GM19238 (cell line): ENCODE measurements around the gene LOXL3.
"Not testable (repeated sequence)": the region's sequence is repeated elsewhere in the genome, so short reads cannot be mapped to it uniquely, and the experiment has no call there.

Experiments used
- DNase-seq: peaks from one replicate; pipeline ENCODE4 v3.0.0; 2011; ENCODE audit warnings: low spot score; ENCODE audit not compliant: insufficient read length

The LOXL3 gene

GRCh38 chr2:74573747-74574562, 20.2 kb upstream of the LOXL3 start:
- no peak for DNase-seq

DNA sequence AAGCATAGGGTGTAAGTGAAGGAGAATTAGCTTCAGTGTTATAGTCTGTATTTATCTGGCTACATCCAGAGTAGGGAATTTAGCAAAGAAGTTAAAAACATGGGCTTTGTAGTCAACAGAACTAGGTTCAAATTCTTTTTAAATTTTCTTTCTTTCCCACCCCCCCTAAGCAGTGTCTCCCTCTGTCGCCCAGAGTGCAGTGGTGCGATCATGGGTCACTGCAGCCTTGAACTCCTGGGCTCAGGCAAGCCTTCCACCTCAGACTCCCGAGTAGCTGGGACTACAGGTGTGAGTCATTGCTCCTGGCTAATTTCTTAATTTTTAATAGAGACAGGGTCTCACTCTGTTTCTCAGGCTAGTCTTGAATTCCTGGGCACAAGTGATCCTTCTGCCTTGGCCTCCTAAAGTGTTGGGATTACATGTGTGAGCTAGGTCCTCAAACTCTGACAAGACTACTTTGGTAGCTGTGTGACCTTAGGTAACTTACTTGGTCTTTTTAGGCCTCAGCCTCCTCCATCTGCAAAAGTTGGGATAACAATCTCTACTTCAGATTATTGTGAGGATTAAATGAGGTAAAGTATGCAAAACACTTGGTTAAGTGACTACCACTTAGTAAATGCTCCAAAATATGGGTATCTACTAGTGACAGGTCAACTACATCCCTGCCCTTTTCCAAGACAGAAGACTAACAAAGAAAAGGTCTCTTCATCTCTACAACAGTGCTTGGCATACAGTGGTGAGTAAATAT, 18.6 kb upstream of the LOXL3 start:
- no peak for DNase-seq

- DNase-seq, result no peak
These were observed 17.3 kb upstream of the LOXL3 start for GRCh38 chr2:74571058-74571457.

DNA sequence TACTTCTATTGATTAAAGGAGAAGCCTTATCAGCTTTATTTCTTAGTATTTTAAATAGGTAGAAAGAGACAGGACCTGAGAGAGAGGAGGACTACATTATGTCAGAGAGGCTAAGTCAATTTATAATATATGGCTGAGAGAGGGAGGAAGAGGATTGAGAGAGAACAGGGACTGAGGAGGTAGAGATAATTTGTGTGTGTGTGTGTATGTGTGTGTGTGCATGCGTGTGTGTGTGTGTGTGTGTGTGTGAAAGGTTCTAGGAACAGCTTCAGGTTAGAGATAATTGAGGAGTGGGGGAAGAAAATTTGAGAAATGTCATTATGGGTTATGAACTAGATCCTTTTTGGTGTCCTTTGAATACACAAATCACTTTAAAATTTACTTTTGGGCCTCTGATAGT, 15.9 kb upstream of the LOXL3 start:
- DNase-seq, result no peak

DNA sequence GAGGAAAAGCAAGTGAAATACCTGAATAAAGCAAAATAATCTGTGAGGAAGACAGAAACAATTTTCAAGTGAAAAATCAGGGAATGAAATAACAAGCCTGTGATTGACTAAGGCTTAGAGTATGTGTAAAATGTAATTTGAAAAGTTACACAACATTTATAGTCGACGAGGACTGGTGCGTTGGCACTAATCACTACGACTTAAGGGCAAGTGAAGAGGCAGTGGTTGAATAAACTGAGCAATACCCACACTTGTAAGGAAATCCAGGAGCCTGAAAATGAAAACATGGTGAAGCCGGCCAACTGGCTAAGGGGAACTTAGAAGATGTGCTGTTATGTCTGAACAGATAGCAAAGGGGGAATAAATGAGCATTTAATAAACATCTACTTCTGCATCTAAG, 14.1 kb upstream of the LOXL3 start:
- no peak for DNase-seq

DNA sequence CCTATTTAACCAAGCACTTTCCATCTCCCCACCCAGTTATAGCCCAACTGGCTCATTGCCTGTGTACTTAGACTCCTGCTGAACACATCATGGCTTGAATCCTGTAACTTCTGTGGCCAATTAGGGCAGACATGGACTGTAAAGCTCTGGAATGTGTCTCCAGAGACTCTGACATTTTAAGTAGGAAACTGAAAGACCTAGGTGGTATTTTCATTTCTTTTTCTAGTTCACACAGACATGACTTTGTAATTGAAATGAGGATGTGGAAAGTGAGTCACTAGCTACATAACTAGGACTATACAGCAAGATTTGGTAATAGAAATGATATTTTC, 13.0 kb upstream of the LOXL3 start:
- DNase-seq, result no peak

GRCh38 chr2:74566076-74566753, 12.5 kb upstream of the LOXL3 start:
- DNase-seq, result no peak

DNA sequence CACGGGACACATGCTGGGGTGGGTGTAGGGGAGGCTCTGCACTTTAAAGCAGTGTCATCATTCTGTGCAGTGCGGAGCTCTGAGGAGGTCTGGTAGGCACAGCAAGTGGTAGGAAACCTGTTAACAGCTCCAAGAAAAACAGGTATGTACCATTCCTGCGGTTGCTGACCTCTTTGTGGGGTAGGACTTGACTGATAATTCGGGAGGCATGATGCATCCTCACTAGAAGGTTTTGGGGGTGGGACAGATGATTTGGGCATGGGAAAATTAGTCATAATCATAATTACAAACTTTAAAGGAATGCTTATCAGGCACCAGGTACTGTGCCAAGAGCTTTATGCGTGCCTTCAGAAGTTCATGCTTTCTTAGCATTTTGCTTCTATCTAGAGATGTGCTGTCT, 10.5 kb upstream of the LOXL3 start:
- no peak for DNase-seq

GRCh38 chr2:74562126-74562775, 8.5 kb upstream of the LOXL3 start:
- DNase-seq, result no peak

GRCh38 chr2:74561022-74561421, 7.3 kb upstream of the LOXL3 start:
- not testable (repeated sequence) for DNase-seq

- DNase-seq, result no peak
These were observed 6.8 kb upstream of the LOXL3 start for GRCh38 chr2:74560591-74560990.

GRCh38 chr2:74559912-74560311, 6.2 kb upstream of the LOXL3 start:
- DNase-seq, result no peak

DNA sequence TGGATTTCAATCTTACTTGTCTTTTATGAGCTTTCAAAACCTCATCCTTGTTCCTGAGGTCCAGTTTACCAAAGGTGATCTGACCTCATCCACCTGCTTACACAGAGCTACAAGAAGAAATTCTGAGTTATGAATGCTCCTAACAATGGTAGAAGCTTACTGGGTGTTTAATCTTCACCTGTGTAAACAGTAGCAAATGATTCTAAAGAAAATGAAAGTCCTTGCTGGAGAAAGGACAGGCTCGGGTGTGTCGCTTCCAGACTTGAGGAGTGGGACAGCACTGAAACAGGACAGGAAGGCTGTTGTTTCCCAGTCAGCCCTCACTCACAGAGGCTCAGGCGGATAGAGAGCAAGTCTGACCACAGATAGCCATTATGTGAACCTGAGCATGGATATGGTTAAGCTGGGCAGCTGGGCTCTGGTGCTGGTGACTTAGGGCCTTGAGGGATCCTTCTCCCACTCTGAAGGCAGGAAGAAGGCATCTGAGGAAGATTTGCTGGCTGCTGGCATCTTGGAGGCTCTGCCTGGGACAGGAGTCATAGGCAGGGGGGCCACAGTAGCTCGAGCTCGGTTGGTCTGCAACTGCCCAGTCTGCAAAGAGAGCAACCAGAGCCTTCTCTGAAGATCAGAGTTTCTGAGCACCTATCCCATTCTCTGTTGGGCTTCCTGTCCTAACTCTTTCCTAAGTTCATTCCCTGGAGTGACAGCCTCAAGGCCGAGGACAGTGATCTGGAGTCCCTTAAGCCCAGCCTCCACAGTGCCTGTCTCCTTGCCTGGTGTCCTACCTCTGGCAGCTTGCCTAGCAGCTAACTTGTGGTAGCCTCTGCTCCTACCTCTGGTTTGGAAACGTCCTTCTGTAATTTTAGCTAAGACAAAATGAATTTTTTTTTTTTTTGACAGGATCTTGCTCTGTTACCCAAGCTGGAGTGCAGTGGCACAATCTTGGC, 4.8 kb upstream of the LOXL3 start:
- no peak for DNase-seq

DNA sequence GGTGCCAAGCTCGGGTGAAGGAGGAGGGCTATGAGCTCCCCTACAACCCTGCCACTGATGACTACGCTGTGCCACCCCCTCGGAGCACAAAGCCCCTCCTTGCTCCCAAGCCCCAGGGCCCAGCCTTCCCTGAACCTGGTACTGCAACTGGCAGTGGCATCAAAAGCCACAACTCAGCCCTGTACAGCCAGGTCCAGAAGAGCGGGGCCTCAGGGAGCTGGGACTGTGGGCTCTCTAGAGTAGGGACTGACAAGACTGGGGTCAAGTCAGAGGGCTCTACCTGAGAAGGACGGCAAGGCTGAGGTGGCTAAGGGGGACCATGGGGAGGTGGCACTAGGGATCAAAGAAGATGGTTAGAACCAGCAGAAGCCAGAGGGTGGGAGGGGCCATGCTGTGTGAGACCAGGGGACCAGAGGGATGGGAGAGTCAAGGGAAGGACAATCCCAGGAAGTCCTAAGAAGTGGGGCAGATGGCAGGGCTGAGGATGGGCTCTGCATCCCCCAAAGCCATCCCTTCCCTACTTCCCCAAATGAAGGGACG, 3.2 kb upstream of the LOXL3 start:
- no peak for DNase-seq

- no peak for DNase-seq
These were observed 2.4 kb upstream of the LOXL3 start for GRCh38 chr2:74556159-74556558.

DNA sequence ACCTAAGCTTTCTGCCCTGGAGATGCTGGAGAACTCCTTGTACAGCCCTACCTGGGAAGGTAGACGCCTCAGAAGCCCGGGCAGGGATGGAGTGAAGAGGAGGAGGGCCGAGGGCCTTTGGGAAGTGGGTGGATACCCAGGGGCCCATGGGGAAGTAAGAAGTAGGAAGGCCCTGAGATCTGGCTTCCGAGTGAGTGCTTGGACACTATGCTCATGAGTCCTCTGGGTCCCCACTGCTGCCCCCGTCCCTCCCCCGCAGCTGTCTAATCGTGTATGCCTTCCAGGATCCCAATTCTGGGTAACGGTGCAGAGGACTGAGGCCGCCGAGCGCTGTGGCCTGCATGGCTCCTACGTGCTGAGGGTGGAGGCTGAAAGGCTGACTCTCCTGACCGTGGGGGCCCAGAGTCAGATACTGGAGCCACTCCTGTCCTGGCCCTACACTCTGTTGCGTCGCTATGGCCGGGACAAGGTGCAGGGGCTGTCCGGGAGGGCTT, 1.9 kb upstream of the LOXL3 start:
- no peak for DNase-seq

DNA sequence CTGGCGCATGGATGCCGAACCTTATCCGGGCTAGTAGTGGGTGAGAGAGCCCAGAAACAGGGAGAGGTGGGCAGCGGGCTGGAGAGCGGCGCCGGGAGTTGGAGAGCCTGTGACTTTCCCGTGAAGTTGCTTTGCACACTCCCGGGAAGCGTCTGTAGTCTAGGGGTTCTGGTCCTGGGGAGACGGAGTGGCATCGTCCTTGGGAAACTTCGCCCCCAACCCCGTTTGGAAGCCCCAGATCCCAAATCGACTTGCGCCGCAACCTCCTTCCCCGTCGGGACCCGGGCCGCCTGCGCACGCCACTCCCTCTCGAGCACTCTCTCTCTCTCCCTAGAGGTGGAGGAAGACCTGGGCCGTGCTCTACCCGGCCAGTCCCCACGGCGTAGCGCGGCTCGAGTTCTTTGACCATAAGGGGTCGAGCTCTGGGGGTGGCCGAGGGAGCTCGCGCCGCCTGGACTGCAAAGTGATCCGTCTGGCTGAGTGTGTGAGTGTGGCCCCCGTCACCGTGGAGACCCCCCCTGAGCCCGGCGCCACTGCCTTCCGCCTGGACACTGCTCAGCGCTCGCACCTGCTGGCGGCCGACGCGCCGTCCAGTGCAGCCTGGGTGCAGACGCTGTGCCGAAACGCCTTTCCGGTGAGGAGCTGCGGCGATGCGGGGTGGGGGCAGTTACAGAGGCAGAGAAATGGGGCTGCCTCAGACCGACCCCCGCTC, 1.2 kb upstream of the LOXL3 start:
- DNase-seq, result no peak

DNA sequence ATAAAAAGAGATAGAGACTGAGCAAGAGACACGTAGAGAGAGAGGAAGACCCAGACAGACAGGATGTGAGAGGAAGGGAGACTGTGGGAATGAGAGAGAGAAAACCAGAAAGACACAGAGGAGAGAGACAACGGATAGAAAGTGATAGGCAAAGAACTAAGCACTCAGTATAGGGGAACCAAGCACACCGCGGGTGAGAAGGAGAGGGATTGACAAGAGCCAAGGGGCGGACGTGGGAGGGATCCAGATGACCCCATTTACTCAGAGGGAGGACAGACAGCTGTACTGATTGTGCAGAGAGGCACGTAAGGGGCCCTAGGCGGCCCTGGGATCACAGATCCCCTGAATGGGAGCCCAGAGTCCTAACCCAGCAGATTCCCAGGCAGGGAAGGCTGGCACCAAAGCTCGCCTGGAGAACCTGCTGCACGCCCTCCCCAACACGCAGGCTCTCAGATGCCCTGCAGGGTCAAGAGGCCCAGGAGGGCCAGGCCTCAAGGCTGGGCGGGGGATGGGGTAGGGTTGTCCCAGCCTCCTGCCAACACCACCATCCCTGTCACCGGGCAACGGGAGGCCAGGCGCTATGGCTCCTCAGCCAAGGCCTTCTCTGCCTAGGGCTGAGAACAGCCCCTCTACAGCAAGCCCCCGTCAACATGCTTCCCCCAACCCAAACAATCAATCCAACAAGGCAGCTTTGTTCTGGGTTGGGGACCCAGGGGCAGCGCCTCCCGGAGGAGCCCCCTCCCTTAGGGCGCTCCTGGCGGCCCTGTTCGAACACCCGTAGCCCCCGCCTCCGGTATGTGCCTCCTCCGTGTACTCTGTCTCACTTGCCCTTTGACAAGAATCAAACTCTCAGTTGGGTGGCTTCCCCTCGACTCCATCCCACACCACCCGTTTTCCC, 579 bp downstream of the LOXL3 start:
- no peak for DNase-seq
